ENCODE measurements around the gene NGFR. TPM values are rescaled to one million over a fixed set of nuclear protein-coding genes. Genes with fewer than 3 reads are reported as not detected.

Gene NGFR
- total RNA-seq, 4 donors from 2014 or later = 6.5 to 44.6 (median 33.7) TPM

- ATAC-seq (ENCODE audit: low FRiP score) = no peak
- DNase-seq (ENCODE audit: low spot score) = no peak
- no peak for TF ChIP-seq CTCF (IDR thresholded peaks at IDR 0.05)
Measured at GRCh38 chr17:49525831-49526741, 31.0 kb downstream of the NGFR start.

- DNase-seq (ENCODE audit: low spot score) = no peak
- TF ChIP-seq CTCF (IDR thresholded peaks at IDR 0.05) = no peak
- no peak for ATAC-seq (ENCODE audit: low FRiP score)
Measured at GRCh38 chr17:49527927-49528651, 33.0 kb downstream of the NGFR start.

- no peak for TF ChIP-seq CTCF (IDR thresholded peaks at IDR 0.05)
- no peak for DNase-seq (ENCODE audit: low spot score)
Measured at GRCh38 chr17:49528966-49529365, 33.9 kb downstream of the NGFR start.

GRCh38 chr17:49530118-49530517 lies 35.0 kb downstream of the NGFR start:
- TF ChIP-seq CTCF (IDR thresholded peaks at IDR 0.05) = no peak
- DNase-seq (ENCODE audit: low spot score) (no peak), ATAC-seq (ENCODE audit: low FRiP score) (no peak)

More at GRCh38 chr17:49528966-49529365, 33.9 kb downstream of the NGFR start:
- ATAC-seq (ENCODE audit: low FRiP score) = no peak

GRCh38 chr17:49543860-49544259 lies 48.8 kb downstream of the NGFR start:
- TF ChIP-seq CTCF (IDR thresholded peaks at IDR 0.05) = no peak
- DNase-seq (ENCODE audit: low spot score) (no peak), ATAC-seq (ENCODE audit: low FRiP score) (no peak)

GRCh38 chr17:49545007-49545660 lies 50.0 kb downstream of the NGFR start:
- TF ChIP-seq CTCF (IDR thresholded peaks at IDR 0.05) = no peak
- DNase-seq (ENCODE audit: low spot score) (no peak), ATAC-seq (ENCODE audit: low FRiP score) (no peak)

Data from omental fat pad (tissue), 4 donors.